ENCODE data around the gene PDZRN4. TPM values are rescaled to one million over a fixed set of nuclear protein-coding genes. Genes with fewer than 3 reads are reported as not detected.

Gene PDZRN4
- total and polyA plus RNA-seq, 2 of the 4 experiments (the other 2 are of a cell fraction) = not detected

- no peak for DNase-seq
- no peak overlapping the region for H3K9ac ChIP-seq (ENCODE audit: low read depth, low read length)
- H3K18ac ChIP-seq (ENCODE audit: low read depth, low read length) = no peak overlapping the region
- no peaks in the 10 kb centered on the region for H3K27me3 ChIP-seq (ENCODE audit: control insufficient read depth, insufficient read depth, low read length)
- no peak overlapping the region for H3K4ac ChIP-seq (ENCODE audit: low read depth, low read length)
- H2BK5ac ChIP-seq (ENCODE audit: low read depth, low read length, poor library complexity, severe bottlenecking) = no peak overlapping the region
- H2BK20ac ChIP-seq (ENCODE audit: low read depth, low read length) = no peak overlapping the region
- TF ChIP-seq RFX5 (IDR thresholded peaks at IDR 0.05; ENCODE audit: low read depth, low read length) (no peak), USF2 (IDR thresholded peaks at IDR 0.05; ENCODE audit: low read depth, low read length) (no peak), MAZ (IDR thresholded peaks at IDR 0.05; ENCODE audit: borderline replicate concordance, low read depth, low read length) (no peak), RAD21 (IDR thresholded peaks at IDR 0.05; ENCODE audit: low read length) (no peak), RCOR1 (IDR thresholded peaks at IDR 0.05; ENCODE audit: insufficient replicate concordance, low read length) (no peak), CEBPB (IDR thresholded peaks at IDR 0.05; ENCODE audit: low read depth, low read length) (no peak), MXI1 (IDR thresholded peaks at IDR 0.05; ENCODE audit: borderline replicate concordance, low read depth, low read length) (no peak)
- H4K5ac ChIP-seq (ENCODE audit: low read depth, low read length) = no peak overlapping the region
- H4K91ac ChIP-seq (ENCODE audit: insufficient read depth, low read depth, low read length) = no peak overlapping the region
- POLR2A ChIA-PET (ENCODE audit: unreplicated experiment) = no interaction called here
- intact Hi-C loops (cut with micrococcal nuclease) = no loop called here
- no peak overlapping the region for H4K8ac ChIP-seq (ENCODE audit: low read depth in 2 of 2, low read length in 2 of 2)
- CTCF ChIA-PET = no interaction called here
- H3K27ac ChIP-seq (ENCODE audit: insufficient read depth, low read length) = no peak overlapping the region
- H3K23ac ChIP-seq (ENCODE audit: low read depth, low read length) = no peak overlapping the region
- no peak overlapping the region for H2AK9ac ChIP-seq (replicated peaks; ENCODE audit: low read depth, low read length, poor library complexity)
- ATAC-seq (ENCODE audit: low read depth) = no peak
- H4K20me1 ChIP-seq (ENCODE audit: insufficient read depth, low read length) = no peaks in the 10 kb centered on the region
- H3K9me1 ChIP-seq (ENCODE audit: insufficient read depth, low read length) = no peaks in the 10 kb centered on the region
- no peak overlapping the region for H2BK120ac ChIP-seq (ENCODE audit: low read depth, low read length)
- no peaks in the 10 kb centered on the region for H3K4me1 ChIP-seq (ENCODE audit: control insufficient read depth, insufficient read depth, low read length)
- in situ Hi-C loops (cut with MboI; ENCODE audit: low sequenced_read_pairs) = no loop called here
- no peak overlapping the region for H3K4me2 ChIP-seq (ENCODE audit: low read depth, low read length)
- no peaks in the 10 kb centered on the region for H3K36me3 ChIP-seq (ENCODE audit: control insufficient read depth, insufficient read depth, low read length)
- H2BK15ac ChIP-seq (ENCODE audit: low read depth, low read length) = no peak overlapping the region
- no peak overlapping the region for H3K4me3 ChIP-seq (ENCODE audit: insufficient read depth, low read depth, low read length)
- H3K79me1 ChIP-seq (ENCODE audit: low read depth in 1 of 2, low read length in 2 of 2) = no peaks in the 10 kb centered on the region
- H3K56ac ChIP-seq (ENCODE audit: extremely low read depth, insufficient read depth, low read length) = no peak overlapping the region
- no peak overlapping the region for H2AFZ ChIP-seq (replicated peaks; ENCODE audit: low read length, poor library complexity)
- no TSS peak for BruUV-seq (replicated peaks)
- no peak overlapping the region for H3K14ac ChIP-seq (replicated peaks; ENCODE audit: low read depth, low read length)
- dilution Hi-C loops (cut with HindIII; ENCODE audit: low sequenced_read_pairs, unreplicated experiment) = no loop called here
- H3K9me3 ChIP-seq (ENCODE audit: control insufficient read depth, insufficient read depth, low read length) = no peaks in the 10 kb centered on the region
- no peak overlapping the region for H2AK5ac ChIP-seq (ENCODE audit: low read depth, low read length)
These were observed 254.8 kb downstream of the PDZRN4 start for GRCh38 chr12:41442896-41443295.

Measured in IMR-90 (cell line).